WTC11 (cell line): ENCODE measurements around the gene FAHD1. TPM values are rescaled to one million over a fixed set of nuclear protein-coding genes. Genes with fewer than 3 reads are reported as not detected.

Experiments used
- ATAC-seq: fragments of 200-7000 bp; cut with Tn5 transposase; 2 replicates; pipeline ENCODE4 v1.10.0; 2021; ENCODE audit warnings: mild to moderate bottlenecking, moderate library complexity
- CTCF ChIA-PET: fragments of 300-600 bp; sonication (Branson Sonifier 250); formaldehyde crosslinking; loops from one replicate; lab custom pipeline; 2021; ENCODE audit warnings: antibody characterized with exemption; lab: Charles Lee
- POLR2A ChIA-PET: fragments of 350-600 bp; sonication (Branson Sonifier 250); formaldehyde crosslinking; loops from one replicate; lab custom pipeline; 2021; ENCODE audit warnings: antibody characterized with exemption; lab: Charles Lee
- DNase-seq: peaks from one replicate; pipeline ENCODE4 v3.0.0; 2021; ENCODE audit warnings: low spot score
- H3K27ac Mint-ChIP-seq: 2 replicates; pipeline ENCODE4 v1.8.0; 2021; ENCODE audit warnings: mixed read lengths
- H3K27me3 Mint-ChIP-seq: 2 replicates; pipeline ENCODE4 v1.8.0; 2021; ENCODE audit warnings: low read depth, mild to moderate bottlenecking, moderate library complexity, mixed read lengths
- H3K36me3 Mint-ChIP-seq: 2 replicates; pipeline ENCODE4 v1.8.0; 2021; ENCODE audit warnings: mixed read lengths
- H3K4me1 Mint-ChIP-seq: 2 replicates; pipeline ENCODE4 v1.8.0; 2022; ENCODE audit warnings: mixed read lengths
- H3K4me3 Mint-ChIP-seq: 2 replicates; pipeline ENCODE4 v1.8.0; 2021; ENCODE audit warnings: mild to moderate bottlenecking, moderate library complexity, mixed read lengths
- H3K9me3 Mint-ChIP-seq: 2 replicates; pipeline ENCODE4 v1.8.0; 2021; ENCODE audit warnings: mixed read lengths
- ATF1 ChIP-seq: sonication (generic); formaldehyde crosslinking; IDR thresholded peaks from 2 replicates; pipeline ENCODE4 v1.8.1; 2023; ENCODE audit warnings: mild to moderate bottlenecking, moderate library complexity, missing genetic modification reagents
- CREB1 ChIP-seq: sonication (generic); formaldehyde crosslinking; IDR thresholded peaks from 2 replicates; pipeline ENCODE4 v1.8.0; 2023; ENCODE audit warnings: mild to moderate bottlenecking, missing genetic modification reagents
- CREM ChIP-seq: sonication (generic); formaldehyde crosslinking; IDR thresholded peaks from 2 replicates; pipeline ENCODE4 v1.8.1; 2022; ENCODE audit warnings: mild to moderate bottlenecking, missing genetic modification reagents, moderate library complexity
- CTCF ChIP-seq: fragments of 200-600 bp; IDR thresholded peaks from 2 replicates; pipeline ENCODE4 v1.8.0; 2022; ENCODE audit warnings: antibody characterized with exemption
- ESRRA ChIP-seq: sonication (generic); formaldehyde crosslinking; IDR thresholded peaks from 2 replicates; pipeline ENCODE4 v1.8.1; 2022; ENCODE audit warnings: mild to moderate bottlenecking, missing genetic modification reagents, borderline replicate concordance
- FOXK1 ChIP-seq: sonication (generic); formaldehyde crosslinking; IDR thresholded peaks from 2 replicates; pipeline ENCODE4 v1.8.0; 2022; ENCODE audit warnings: mild to moderate bottlenecking, moderate library complexity, missing genetic modification reagents
- KAT7 ChIP-seq: sonication (generic); formaldehyde crosslinking; IDR thresholded peaks from 2 replicates; pipeline ENCODE4 v1.8.1; 2023; ENCODE audit warnings: missing genetic modification reagents, mild to moderate bottlenecking, borderline replicate concordance
- PREB ChIP-seq: sonication (generic); formaldehyde crosslinking; IDR thresholded peaks from 2 replicates; pipeline ENCODE4 v1.8.1; 2022; ENCODE audit warnings: mild to moderate bottlenecking, missing genetic modification reagents, moderate library complexity, borderline replicate concordance
- RORB ChIP-seq: fragments of 250-450 bp; sonication (Bioruptor Pico); IDR thresholded peaks from 2 replicates; pipeline ENCODE4 v1.9.0; 2021; ENCODE audit warnings: mild to moderate bottlenecking
- SP1 ChIP-seq: sonication (generic); formaldehyde crosslinking; conservative IDR thresholded peaks from 2 replicates; pipeline ENCODE4 v1.8.1; 2022; ENCODE audit warnings: missing genetic modification reagents
- ZNF532 ChIP-seq: fragments of 250-450 bp; sonication (Bioruptor Pico); IDR thresholded peaks from 2 replicates; pipeline ENCODE4 v1.9.0; 2021; ENCODE audit warnings: mild to moderate bottlenecking, borderline replicate concordance
- ZNF671 ChIP-seq: fragments of 250-450 bp; sonication (Bioruptor Pico); IDR thresholded peaks from 2 replicates; pipeline ENCODE4 v1.8.0; 2021; ENCODE audit warnings: mild to moderate bottlenecking
- total RNA-seq: library from RNA; stranded (reverse); gene quantifications from 3 replicates; pipeline ENCODE4 v1.2.3, GENCODE V29; 2021
- TF ChIP-seq, protein P1 (sequence below): fragments of 250-450 bp; sonication (Bioruptor Pico); IDR thresholded peaks from 2 replicates; pipeline ENCODE4 v1.8.0; 2021; ENCODE audit warnings: mild to moderate bottlenecking
- TF ChIP-seq, protein P2 (sequence below): sonication (generic); formaldehyde crosslinking; IDR thresholded peaks from 2 replicates; pipeline ENCODE4 v1.8.1; 2022; ENCODE audit warnings: low read depth, mild to moderate bottlenecking, moderate library complexity, missing genetic modification reagents, borderline replicate concordance

Gene FAHD1
- total RNA-seq, 1 experiment from 2014 or later: 14.3 TPM

GRCh38 chr16:1861730-1862129, 34.7 kb downstream of the FAHD1 start (continued):
- no peak for TF ChIP-seq ZNF532 (CRISPR knock-in tag)
- TF ChIP-seq, protein P1, sequence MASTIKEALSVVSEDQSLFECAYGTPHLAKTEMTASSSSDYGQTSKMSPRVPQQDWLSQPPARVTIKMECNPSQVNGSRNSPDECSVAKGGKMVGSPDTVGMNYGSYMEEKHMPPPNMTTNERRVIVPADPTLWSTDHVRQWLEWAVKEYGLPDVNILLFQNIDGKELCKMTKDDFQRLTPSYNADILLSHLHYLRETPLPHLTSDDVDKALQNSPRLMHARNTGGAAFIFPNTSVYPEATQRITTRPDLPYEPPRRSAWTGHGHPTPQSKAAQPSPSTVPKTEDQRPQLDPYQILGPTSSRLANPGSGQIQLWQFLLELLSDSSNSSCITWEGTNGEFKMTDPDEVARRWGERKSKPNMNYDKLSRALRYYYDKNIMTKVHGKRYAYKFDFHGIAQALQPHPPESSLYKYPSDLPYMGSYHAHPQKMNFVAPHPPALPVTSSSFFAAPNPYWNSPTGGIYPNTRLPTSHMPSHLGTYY (CRISPR knock-in tag): no peak
- TF ChIP-seq SP1 (CRISPR knock-in tag): no peak

DNA sequence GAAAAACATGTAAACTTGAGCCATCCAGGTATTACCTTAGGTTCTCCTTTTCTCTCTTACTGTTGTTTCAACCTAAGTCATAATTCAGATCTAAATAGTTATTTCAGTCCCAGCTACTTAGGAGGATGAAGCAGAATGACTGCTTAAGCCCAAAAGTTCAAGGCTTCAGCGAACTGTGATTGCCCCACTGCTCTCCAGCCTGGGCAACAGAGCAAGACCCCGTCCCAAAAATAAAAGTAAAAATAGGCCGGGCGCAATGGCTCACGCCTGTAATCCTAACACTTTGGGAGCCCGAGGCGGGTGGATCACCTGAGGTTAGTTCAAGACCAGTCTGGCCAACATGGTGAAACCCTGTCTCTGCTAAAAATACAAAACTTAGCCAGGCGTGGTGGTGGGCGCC, 35.4 kb downstream of the FAHD1 start:
- H3K9me3 Mint-ChIP-seq: no peaks in the 10 kb centered on the region
- ChIA-PET CTCF (interaction anchor here (0.9 to 2.4 kb wide), 3 partner anchors 67 to 79 kb away, joined by 3 to 18 read pairs (median 3); no protein-coding TSS in a partner anchor), POLR2A (no interaction called here)
- H3K27me3 Mint-ChIP-seq: peaks cover 51% of the 10 kb centered on the region
- no peaks in the 10 kb centered on the region for H3K4me1 Mint-ChIP-seq
- TF ChIP-seq ESRRA (CRISPR knock-in tag): no peak
- TF ChIP-seq, protein P2, sequence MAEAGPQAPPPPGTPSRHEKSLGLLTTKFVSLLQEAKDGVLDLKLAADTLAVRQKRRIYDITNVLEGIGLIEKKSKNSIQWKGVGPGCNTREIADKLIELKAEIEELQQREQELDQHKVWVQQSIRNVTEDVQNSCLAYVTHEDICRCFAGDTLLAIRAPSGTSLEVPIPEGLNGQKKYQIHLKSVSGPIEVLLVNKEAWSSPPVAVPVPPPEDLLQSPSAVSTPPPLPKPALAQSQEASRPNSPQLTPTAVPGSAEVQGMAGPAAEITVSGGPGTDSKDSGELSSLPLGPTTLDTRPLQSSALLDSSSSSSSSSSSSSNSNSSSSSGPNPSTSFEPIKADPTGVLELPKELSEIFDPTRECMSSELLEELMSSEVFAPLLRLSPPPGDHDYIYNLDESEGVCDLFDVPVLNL (CRISPR knock-in tag): no peak
- no peak for TF ChIP-seq CREB1
- no peak for TF ChIP-seq CREM
- no peak for TF ChIP-seq KAT7 (CRISPR knock-in tag)
- TF ChIP-seq ZNF671: no peak
- TF ChIP-seq FOXK1 (CRISPR knock-in tag): no peak
- TF ChIP-seq ATF1 (CRISPR knock-in tag): no peak
- no peak for TF ChIP-seq RORB (CRISPR knock-in tag)
- no peak overlapping the region for H3K4me3 Mint-ChIP-seq
- H3K27ac Mint-ChIP-seq: no peak overlapping the region
- H3K36me3 Mint-ChIP-seq: no peaks in the 10 kb centered on the region
- DNase-seq: no peak
- no peak for ATAC-seq

GRCh38 chr16:1863681-1864460, 36.9 kb downstream of the FAHD1 start:
- DNase-seq: no peak
- POLR2A ChIA-PET: no interaction called here
- H3K27me3 Mint-ChIP-seq: peaks cover 37% of the 10 kb centered on the region
- no peak overlapping the region for H3K27ac Mint-ChIP-seq
- CTCF ChIA-PET: interaction anchor here (0.7 to 2.4 kb wide), 11 partner anchors 11 to 83 kb away, joined by 3 to 18 read pairs (median 4); partner anchors contain the start of genes NUBP2 and SPSB3
- H3K4me1 Mint-ChIP-seq: no peaks in the 10 kb centered on the region
- H3K36me3 Mint-ChIP-seq: no peaks in the 10 kb centered on the region
- no peaks in the 10 kb centered on the region for H3K9me3 Mint-ChIP-seq
- peak; percentile 62 for TF ChIP-seq CTCF
- no peak for TF ChIP-seq PREB (CRISPR knock-in tag)
- TF ChIP-seq, all 79 proteins: peak for 1
- H3K4me3 Mint-ChIP-seq: no peak overlapping the region
- no peak for ATAC-seq
